H9 (cell line): ENCODE data around the gene CFAP410. TPM values are rescaled to one million over a fixed set of nuclear protein-coding genes. Genes with fewer than 3 reads are reported as not detected.

Source experiments
- DNase-seq: peaks from one replicate; pipeline ENCODE4 v3.0.0-alpha.2; 2017
- H2AFZ ChIP-seq: one replicate; pipeline ENCODE4 v1.6.1; 2013; ENCODE audit warnings: mild to moderate bottlenecking, low read length, control low read depth, moderate library complexity
- H2AK5ac ChIP-seq: 2 replicates; pipeline ENCODE4 v1.6.1; 2013; ENCODE audit warnings: low read length, control low read depth, mixed read lengths; ENCODE audit not compliant: insufficient read length
- H2BK120ac ChIP-seq: one replicate; pipeline ENCODE4 v1.6.1; 2013; ENCODE audit warnings: low read depth, mild to moderate bottlenecking, low read length, control low read depth, inconsistent platforms; ENCODE audit not compliant: poor library complexity, severe bottlenecking
- H2BK12ac ChIP-seq: 2 replicates; pipeline ENCODE4 v1.6.1; 2013; ENCODE audit warnings: low read length, control low read depth, mixed read lengths, low read depth; ENCODE audit not compliant: insufficient read length
- H2BK15ac ChIP-seq: 2 replicates; pipeline ENCODE4 v1.6.1; 2013; ENCODE audit warnings: low read depth, low read length, control low read depth
- H2BK20ac ChIP-seq: one replicate; pipeline ENCODE4 v1.6.1; 2013; ENCODE audit warnings: low read depth, mild to moderate bottlenecking, low read length, control low read depth, inconsistent platforms; ENCODE audit not compliant: poor library complexity, severe bottlenecking
- H2BK5ac ChIP-seq: 2 replicates; pipeline ENCODE4 v1.6.1; 2013; ENCODE audit warnings: low read length, control low read depth, mixed read lengths; ENCODE audit not compliant: insufficient read length
- H3K14ac ChIP-seq: 2 replicates; pipeline ENCODE4 v1.6.1; 2013; ENCODE audit warnings: low read length, control low read depth; ENCODE audit not compliant: insufficient read depth
- H3K18ac ChIP-seq: 2 replicates; pipeline ENCODE4 v1.6.1; 2013; ENCODE audit warnings: low read depth, mild to moderate bottlenecking, mixed read lengths, low read length, control low read depth; ENCODE audit not compliant: insufficient read length
- H3K23ac ChIP-seq: 2 replicates; pipeline ENCODE4 v1.6.1; 2013; ENCODE audit warnings: low read length, control low read depth, mixed read lengths, low read depth; ENCODE audit not compliant: insufficient read length
- H3K23me2 ChIP-seq: 2 replicates; pipeline ENCODE4 v1.6.1; 2013; ENCODE audit warnings: low read depth, mild to moderate bottlenecking, mixed read lengths, low read length, control low read depth; ENCODE audit not compliant: insufficient read length, poor library complexity, severe bottlenecking
- H3K27ac ChIP-seq: 2 replicates; pipeline ENCODE4 v1.5.1; 2013; ENCODE audit warnings: low read length, control low read depth, mixed read lengths, low read depth; ENCODE audit not compliant: insufficient read length
- H3K27me3 ChIP-seq: 2 replicates; pipeline ENCODE4 v1.6.1; 2013; ENCODE audit warnings: low read length, control low read depth, inconsistent platforms; ENCODE audit not compliant: insufficient read depth
- H3K4ac ChIP-seq: 2 replicates; pipeline ENCODE4 v1.6.1; 2013; ENCODE audit warnings: low read depth, mild to moderate bottlenecking, control low read depth, inconsistent platforms, low read length, moderate library complexity
- H3K4me1 ChIP-seq: 2 replicates; pipeline ENCODE4 v1.6.1; 2013; ENCODE audit warnings: low read length, control low read depth, inconsistent platforms; ENCODE audit not compliant: insufficient read depth
- H3K4me2 ChIP-seq: 2 replicates; pipeline ENCODE4 v1.6.1; 2013; ENCODE audit warnings: low read length, control low read depth, mixed read lengths; ENCODE audit not compliant: insufficient read length, insufficient read depth
- H3K56ac ChIP-seq: 2 replicates; pipeline ENCODE4 v1.6.1; 2013; ENCODE audit warnings: low read depth, mild to moderate bottlenecking, mixed read lengths, low read length, control low read depth; ENCODE audit not compliant: insufficient read length
- H3K79me1 ChIP-seq: 2 replicates; pipeline ENCODE4 v1.6.1; 2013; ENCODE audit warnings: low read depth, mild to moderate bottlenecking, moderate library complexity, low read length, control low read depth, inconsistent platforms; ENCODE audit not compliant: insufficient read depth, poor library complexity, severe bottlenecking
- H3K79me2 ChIP-seq: 2 replicates; pipeline ENCODE4 v1.6.1; 2013; ENCODE audit warnings: low read length, control low read depth, inconsistent platforms; ENCODE audit not compliant: insufficient read depth
- H3K9ac ChIP-seq: 2 replicates; pipeline ENCODE4 v1.6.1; 2013; ENCODE audit warnings: low read length, control low read depth, mixed read lengths; ENCODE audit not compliant: insufficient read length; ENCODE audit errors: extremely low read depth
- H3K9me3 ChIP-seq: one replicate; pipeline ENCODE4 v1.6.1; 2013; ENCODE audit warnings: low read depth, low read length, inconsistent platforms; ENCODE audit not compliant: control insufficient read depth
- H3T11ph ChIP-seq: one replicate; pipeline ENCODE4 v1.6.1; 2013; ENCODE audit warnings: mild to moderate bottlenecking, low read length, control low read depth, inconsistent platforms
- H4K20me1 ChIP-seq: one replicate; pipeline ENCODE4 v1.6.1; 2013; ENCODE audit not compliant: control insufficient read depth, insufficient read length, insufficient read depth
- H4K5ac ChIP-seq: 2 replicates; pipeline ENCODE4 v1.6.1; 2013; ENCODE audit warnings: low read depth, mild to moderate bottlenecking, mixed read lengths, low read length, control low read depth; ENCODE audit not compliant: insufficient read length
- H4K8ac ChIP-seq: replicated peaks from 2 replicates; pipeline ENCODE4 v1.6.1; 2013; ENCODE audit warnings: low read length, control low read depth, mixed read lengths, low read depth; ENCODE audit not compliant: insufficient read length
- H4K91ac ChIP-seq: 2 replicates; pipeline ENCODE4 v1.6.1; 2013; ENCODE audit warnings: low read depth, mild to moderate bottlenecking, moderate library complexity, mixed read lengths, low read length, control low read depth; ENCODE audit not compliant: insufficient read length
- H3K27ac Mint-ChIP-seq, 3 experiments: 2 replicates in 2 of 3; 3 replicates in 1 of 3; pipeline ENCODE4 v1.8.0; 2020 to 2021; ENCODE audit warnings: mixed read lengths in 3 of 3, mild to moderate bottlenecking in 1 of 3, moderate library complexity in 1 of 3
- H3K27me3 Mint-ChIP-seq: 2 replicates; pipeline ENCODE4 v1.8.0; 2021; ENCODE audit warnings: low read depth, mild to moderate bottlenecking, moderate library complexity, mixed read lengths
- H3K36me3 Mint-ChIP-seq, 3 experiments: 2 replicates in 2 of 3; 3 replicates in 1 of 3; pipeline ENCODE4 v1.8.0; 2020 to 2021; ENCODE audit warnings: low read depth in 3 of 3, mixed read lengths in 3 of 3; ENCODE audit not compliant: insufficient read depth in 1 of 3
- H3K4me1 Mint-ChIP-seq, 2 experiments: 2 replicates each; pipeline ENCODE4 v1.8.0; 2020; ENCODE audit warnings: mixed read lengths in 2 of 2
- H3K4me3 Mint-ChIP-seq, 2 experiments: 2 replicates in 1 of 2; 3 replicates in 1 of 2; pipeline ENCODE4 v1.8.0; 2020 to 2021; ENCODE audit warnings: mild to moderate bottlenecking in 2 of 2, mixed read lengths in 2 of 2, moderate library complexity in 1 of 2
- H3K9me3 Mint-ChIP-seq, 2 experiments: 2 replicates in 1 of 2; 3 replicates in 1 of 2; pipeline ENCODE4 v1.8.0; 2020; ENCODE audit warnings: mild to moderate bottlenecking in 2 of 2, mixed read lengths in 2 of 2, moderate library complexity in 1 of 2
- CTCF ChIP-seq: fragments of 200-600 bp; sonication (generic); conservative IDR thresholded peaks from 3 replicates; pipeline ENCODE4 v1.8.0; 2021; ENCODE audit warnings: antibody characterized with exemption, mild to moderate bottlenecking
- WGBS: extraction: QIAGEN DNeasy Blood & Tissue Kit; methylation state at CpG from one replicate; pipeline ENCODE4 v1.1.7; 2013; ENCODE audit warnings: missing lambda C conversion rate, low lambda C conversion rate, mixed read lengths; ENCODE audit not compliant: insufficient read length; ENCODE audit errors: extremely low coverage; 5-methylcytosine and 5-hydroxymethylcytosine counted together
- total RNA-seq: library from RNA; stranded (reverse); gene quantifications from 2 replicates; pipeline ENCODE4 v1.2.1, GENCODE V29; 2021

Gene CFAP410
- total RNA-seq, 1 experiment from 2014 or later = 17.0 TPM

- H3K27me3 ChIP-seq = peaks cover 2% of the 10 kb centered on the region; the same call in 1 of the 2 replicates
- H3K9ac ChIP-seq = no peak overlapping the region
- no peak overlapping the region for H4K5ac ChIP-seq
- no peak overlapping the region for H2BK120ac ChIP-seq
- Mint-ChIP-seq H3K9me3 (no peaks in the 10 kb centered on the region; a peak in 1 of 5 replicates), H3K27me3 (peaks cover 27% of the 10 kb centered on the region), H3K4me1 (peaks cover 2 to 9% of the 10 kb centered on the region in 2 experiments; a peak in 2 of 4 replicates), H3K36me3 (no peaks in the 10 kb centered on the region; a peak in 1 of 7 replicates), H3K27ac (no peak overlapping the region), H3K4me3 (no peak overlapping the region)
- H4K91ac ChIP-seq = no peak overlapping the region
- no peak for TF ChIP-seq CTCF
- no peak overlapping the region for H2BK15ac ChIP-seq
- H3K4me2 ChIP-seq = no peak overlapping the region
- no peaks in the 10 kb centered on the region for H4K20me1 ChIP-seq
- no peaks in the 10 kb centered on the region for H3K79me1 ChIP-seq
- H2BK20ac ChIP-seq = no peak overlapping the region
- H2AFZ ChIP-seq = no peak overlapping the region
- H2AK5ac ChIP-seq = no peak overlapping the region
- H3K23me2 ChIP-seq = peaks cover 3% of the 10 kb centered on the region
- DNase-seq = peak; percentile 15
- no CpG with 5 or more reads among the region's 18 CpGs for WGBS
- no peaks in the 10 kb centered on the region for H3K9me3 ChIP-seq
- no peak overlapping the region for H3K4ac ChIP-seq
- H3T11ph ChIP-seq = no peak overlapping the region
- no peak overlapping the region for H2BK5ac ChIP-seq
- H3K23ac ChIP-seq = no peak overlapping the region
- no peak overlapping the region for H4K8ac ChIP-seq
- no peaks in the 10 kb centered on the region for H3K79me2 ChIP-seq
- H3K56ac ChIP-seq = no peak overlapping the region
- no peak overlapping the region for H2BK12ac ChIP-seq
- no peak overlapping the region for H3K14ac ChIP-seq
- H3K4me1 ChIP-seq = no peaks in the 10 kb centered on the region
- no peak overlapping the region for H3K18ac ChIP-seq
- H3K27ac ChIP-seq = no peak overlapping the region
Observed at GRCh38 chr21:44365251-44365966, 26.2 kb upstream of the CFAP410 start.
